WERI-Rb-1 (cell line): ENCODE results near the gene RAP2B.

Experiments
- DNase-seq: peaks from one replicate; pipeline ENCODE4 v3.0.0-alpha.2; 2020
- H3K27ac ChIP-seq: fragments of 250-450 bp; sonication (Bioruptor Pico); 2 replicates; pipeline ENCODE4 v1.5.1; 2020; ENCODE audit warnings: mild to moderate bottlenecking, moderate library complexity
- H3K27me3 ChIP-seq: fragments of 250-450 bp; sonication (Bioruptor Pico); 2 replicates; pipeline ENCODE4 v1.5.1; 2021; ENCODE audit warnings: mild to moderate bottlenecking, low read depth, moderate library complexity; ENCODE audit not compliant: insufficient read depth, severe bottlenecking
- H3K36me3 ChIP-seq: fragments of 250-450 bp; sonication (Bioruptor Pico); 2 replicates; pipeline ENCODE4 v1.5.1; 2020; ENCODE audit warnings: mild to moderate bottlenecking, moderate library complexity
- H3K4me3 ChIP-seq: 2 replicates; pipeline ENCODE4 v1.5.1; 2011; ENCODE audit warnings: low read depth, mild to moderate bottlenecking, control low read depth, low read length
- H3K9me3 ChIP-seq: fragments of 250-450 bp; sonication (Bioruptor Pico); 2 replicates; pipeline ENCODE4 v1.5.1; 2021; ENCODE audit warnings: mild to moderate bottlenecking, moderate library complexity; ENCODE audit not compliant: severe bottlenecking
- TF ChIP-seq, protein P1 (sequence below): IDR thresholded peaks from 2 replicates; pipeline ENCODE4 v1.5.1; 2011; ENCODE audit warnings: low read depth, mild to moderate bottlenecking, control low read depth, inconsistent platforms, low read length

The RAP2B gene

DNA sequence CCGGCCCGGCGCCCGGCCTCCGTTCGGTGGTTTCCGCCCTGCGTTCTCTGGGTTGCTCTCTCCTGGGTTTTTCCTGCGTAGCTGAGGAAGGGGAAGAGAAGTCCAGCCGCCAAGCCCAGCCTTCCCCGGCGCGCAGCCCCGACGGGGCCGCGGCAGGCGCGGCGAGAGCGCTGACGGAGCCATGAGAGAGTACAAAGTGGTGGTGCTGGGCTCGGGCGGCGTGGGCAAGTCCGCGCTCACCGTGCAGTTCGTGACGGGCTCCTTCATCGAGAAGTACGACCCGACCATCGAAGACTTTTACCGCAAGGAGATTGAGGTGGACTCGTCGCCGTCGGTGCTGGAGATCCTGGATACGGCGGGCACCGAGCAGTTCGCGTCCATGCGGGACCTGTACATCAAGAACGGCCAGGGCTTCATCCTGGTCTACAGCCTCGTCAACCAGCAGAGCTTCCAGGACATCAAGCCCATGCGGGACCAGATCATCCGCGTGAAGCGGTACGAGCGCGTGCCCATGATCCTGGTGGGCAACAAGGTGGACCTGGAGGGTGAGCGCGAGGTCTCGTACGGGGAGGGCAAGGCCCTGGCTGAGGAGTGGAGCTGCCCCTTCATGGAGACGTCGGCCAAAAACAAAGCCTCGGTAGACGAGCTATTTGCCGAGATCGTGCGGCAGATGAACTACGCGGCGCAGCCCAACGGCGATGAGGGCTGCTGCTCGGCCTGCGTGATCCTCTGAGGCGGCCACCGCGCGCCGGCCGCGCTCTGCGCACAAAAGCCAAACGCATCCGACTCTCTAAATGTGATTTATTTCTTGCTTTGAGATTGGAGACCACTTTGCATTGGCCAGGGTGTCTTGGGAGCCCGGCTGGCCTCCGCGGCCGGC, 727 bp downstream of the RAP2B start:
- peaks cover 5% of the 10 kb centered on the region; the same call in 1 of the 2 replicates for H3K36me3 ChIP-seq
- TF ChIP-seq, protein P1, sequence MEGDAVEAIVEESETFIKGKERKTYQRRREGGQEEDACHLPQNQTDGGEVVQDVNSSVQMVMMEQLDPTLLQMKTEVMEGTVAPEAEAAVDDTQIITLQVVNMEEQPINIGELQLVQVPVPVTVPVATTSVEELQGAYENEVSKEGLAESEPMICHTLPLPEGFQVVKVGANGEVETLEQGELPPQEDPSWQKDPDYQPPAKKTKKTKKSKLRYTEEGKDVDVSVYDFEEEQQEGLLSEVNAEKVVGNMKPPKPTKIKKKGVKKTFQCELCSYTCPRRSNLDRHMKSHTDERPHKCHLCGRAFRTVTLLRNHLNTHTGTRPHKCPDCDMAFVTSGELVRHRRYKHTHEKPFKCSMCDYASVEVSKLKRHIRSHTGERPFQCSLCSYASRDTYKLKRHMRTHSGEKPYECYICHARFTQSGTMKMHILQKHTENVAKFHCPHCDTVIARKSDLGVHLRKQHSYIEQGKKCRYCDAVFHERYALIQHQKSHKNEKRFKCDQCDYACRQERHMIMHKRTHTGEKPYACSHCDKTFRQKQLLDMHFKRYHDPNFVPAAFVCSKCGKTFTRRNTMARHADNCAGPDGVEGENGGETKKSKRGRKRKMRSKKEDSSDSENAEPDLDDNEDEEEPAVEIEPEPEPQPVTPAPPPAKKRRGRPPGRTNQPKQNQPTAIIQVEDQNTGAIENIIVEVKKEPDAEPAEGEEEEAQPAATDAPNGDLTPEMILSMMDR, result no peak
- peak overlapping the region; percentile 85 for H3K4me3 ChIP-seq
- H3K27me3 ChIP-seq, result no peaks in the 10 kb centered on the region
- H3K9me3 ChIP-seq, result no peaks in the 10 kb centered on the region
- peak overlapping the region; percentile 73 for H3K27ac ChIP-seq
- DNase-seq, result peak; percentile 31

DNA sequence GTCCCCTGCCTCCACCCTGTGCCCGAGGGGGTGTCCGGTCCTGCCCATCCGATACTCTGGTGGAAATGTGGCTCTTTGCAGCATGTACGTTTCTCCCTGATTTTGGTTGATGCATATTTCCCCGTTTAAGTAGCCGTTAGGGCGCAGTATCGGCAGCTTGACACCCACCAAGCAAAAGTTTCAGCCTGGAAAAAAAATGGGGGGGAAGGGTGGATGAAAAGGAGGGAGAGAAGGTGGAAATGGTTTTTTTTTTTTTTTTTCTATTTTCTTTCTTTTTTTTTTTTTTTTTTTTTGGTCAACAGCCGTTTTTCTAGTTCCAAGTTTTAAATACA, 1.3 kb downstream of the RAP2B start:
- H3K4me3 ChIP-seq, result peak overlapping the region; percentile 85
- H3K27me3 ChIP-seq, result no peaks in the 10 kb centered on the region
- no peaks in the 10 kb centered on the region for H3K9me3 ChIP-seq
- peaks cover 5% of the 10 kb centered on the region; the same call in 1 of the 2 replicates for H3K36me3 ChIP-seq
- TF ChIP-seq, protein P1, result no peak
- peak overlapping the region; percentile 73 for H3K27ac ChIP-seq
- no peak for DNase-seq

DNA sequence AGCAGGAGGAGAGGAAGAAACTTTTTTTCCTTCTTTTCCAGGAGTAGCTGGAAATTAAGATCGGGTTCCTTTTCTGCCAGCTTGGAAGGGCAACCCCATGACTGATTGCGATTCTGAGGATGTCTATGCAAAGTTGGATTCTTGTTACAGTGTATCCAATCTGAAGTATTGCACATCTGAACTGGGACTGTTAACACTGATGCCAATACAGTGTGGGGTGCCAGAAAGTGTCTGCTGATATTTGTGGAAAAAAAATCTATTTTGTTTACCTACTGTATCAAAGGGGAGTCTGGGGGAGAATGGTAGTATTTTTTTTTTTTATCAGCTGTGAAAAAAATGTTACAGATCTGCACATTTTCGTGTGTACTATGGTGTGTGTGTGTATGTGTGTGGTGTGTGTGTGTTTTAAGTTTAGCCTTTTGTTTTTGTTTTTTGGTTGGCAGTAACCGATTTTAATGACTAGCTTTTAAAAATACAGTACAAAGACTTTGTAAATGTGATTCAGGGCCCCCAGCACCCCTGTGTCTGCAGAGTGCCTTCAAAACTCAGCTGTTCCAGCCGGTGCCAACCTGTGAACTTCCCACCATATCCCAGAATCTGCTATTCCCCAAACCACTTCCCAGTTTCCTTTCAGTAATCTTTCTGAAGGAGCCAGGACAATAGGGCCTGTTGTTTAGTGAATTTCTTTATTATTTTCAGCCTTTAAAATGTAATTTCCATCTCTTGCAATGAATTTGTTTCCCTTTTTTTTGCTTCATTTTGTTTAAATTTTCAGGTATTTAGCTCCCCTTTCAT, 1.9 kb downstream of the RAP2B start:
- no peak for DNase-seq
- Histone ChIP-seq H3K9me3 (no peaks in the 10 kb centered on the region), H3K4me3 (peak overlapping the region; percentile 85), H3K36me3 (peaks cover 5% of the 10 kb centered on the region; the same call in 1 of the 2 replicates), H3K27me3 (no peaks in the 10 kb centered on the region), H3K27ac (no peak overlapping the region)
- TF ChIP-seq, protein P1, result no peak

DNA sequence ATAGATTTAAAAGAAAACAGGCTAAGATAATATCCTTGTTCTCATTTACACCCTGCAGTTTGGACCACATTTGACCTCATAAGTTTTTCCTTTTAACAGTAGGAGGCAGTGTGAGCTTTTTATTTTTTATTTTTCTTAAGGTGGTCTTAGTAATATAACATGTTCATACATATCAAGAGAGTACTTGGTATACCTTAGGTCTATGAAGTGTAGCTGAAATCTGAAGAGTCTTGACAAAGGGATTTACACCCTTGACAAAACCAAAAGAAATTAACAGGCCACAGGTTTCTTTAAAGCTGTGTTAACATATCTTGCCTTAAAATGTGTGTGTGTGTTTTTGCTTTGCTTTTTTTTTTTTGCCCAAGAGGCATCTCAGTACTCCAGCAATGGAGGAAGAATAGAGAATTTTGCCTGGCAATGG, 3.2 kb downstream of the RAP2B start:
- Histone ChIP-seq H3K36me3 (peaks cover 5% of the 10 kb centered on the region; the same call in 1 of the 2 replicates), H3K9me3 (no peaks in the 10 kb centered on the region), H3K27me3 (no peaks in the 10 kb centered on the region), H3K27ac (no peak overlapping the region), H3K4me3 (no peak overlapping the region)
- TF ChIP-seq, protein P1, result no peak
- DNase-seq, result no peak

DNA sequence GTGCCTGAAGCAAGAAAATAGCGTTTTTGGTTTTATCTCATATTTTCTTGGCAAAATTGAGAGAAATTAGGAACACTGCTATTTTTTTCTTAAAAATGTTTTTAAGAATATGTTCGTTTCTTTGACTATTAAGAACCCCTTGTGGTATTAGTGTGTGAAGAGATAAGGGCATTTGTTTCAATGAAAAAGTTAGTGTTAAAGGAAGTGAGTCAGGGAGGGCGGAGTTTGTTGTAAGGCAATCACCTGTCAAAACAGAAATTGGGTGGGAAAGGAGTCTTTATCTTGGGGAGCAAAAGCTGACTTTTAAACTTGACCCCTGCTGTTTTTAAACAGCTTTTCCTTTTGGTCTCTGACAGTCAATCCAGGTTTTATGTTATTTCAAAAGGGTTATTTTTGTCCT, 4.2 kb downstream of the RAP2B start:
- H3K27ac ChIP-seq, result no peak overlapping the region
- no peaks in the 10 kb centered on the region for H3K9me3 ChIP-seq
- no peak overlapping the region for H3K4me3 ChIP-seq
- no peak for DNase-seq
- TF ChIP-seq, protein P1, result no peak
- H3K36me3 ChIP-seq, result peaks cover 5% of the 10 kb centered on the region; the same call in 1 of the 2 replicates
- no peaks in the 10 kb centered on the region for H3K27me3 ChIP-seq
